Brain pericyte (primary cell): ENCODE results near the gene KLF6.

Experiments used
- DNase-seq: peaks from one replicate; pipeline ENCODE4 v3.0.0-alpha.2; 2012; ENCODE audit warnings: low read depth, low spot score

Gene KLF6

GRCh38 chr10:3774814-3775695, 10.0 kb downstream of the KLF6 start:
- no peak for DNase-seq

GRCh38 chr10:3774018-3774813, 10.8 kb downstream of the KLF6 start:
- no peak for DNase-seq

GRCh38 chr10:3773460-3774017, 11.5 kb downstream of the KLF6 start:
- DNase-seq: no peak

- DNase-seq: no peak
Measured at GRCh38 chr10:3772361-3773171, 12.4 kb downstream of the KLF6 start.

GRCh38 chr10:3770611-3771110, 14.3 kb downstream of the KLF6 start:
- no peak for DNase-seq

GRCh38 chr10:3769556-3769955, 15.5 kb downstream of the KLF6 start:
- no peak for DNase-seq

- no peak for DNase-seq
Measured at GRCh38 chr10:3766046-3766756, 18.8 kb downstream of the KLF6 start.

- no peak for DNase-seq
Measured at GRCh38 chr10:3765146-3765545, 19.9 kb downstream of the KLF6 start.

- no peak for DNase-seq
Measured at GRCh38 chr10:3764626-3765112, 20.3 kb downstream of the KLF6 start.

GRCh38 chr10:3763852-3764625, 21.0 kb downstream of the KLF6 start:
- DNase-seq: no peak

GRCh38 chr10:3763035-3763456, 22.0 kb downstream of the KLF6 start:
- DNase-seq: no peak

- DNase-seq: no peak
Measured at GRCh38 chr10:3762309-3762708, 22.7 kb downstream of the KLF6 start.

GRCh38 chr10:3761904-3762303, 23.1 kb downstream of the KLF6 start:
- no peak for DNase-seq

- no peak for DNase-seq
Measured at GRCh38 chr10:3761021-3761686, 23.9 kb downstream of the KLF6 start.

- no peak for DNase-seq
Measured at GRCh38 chr10:3760083-3760482, 24.9 kb downstream of the KLF6 start.

- DNase-seq: no peak
Measured at GRCh38 chr10:3759397-3759796, 25.6 kb downstream of the KLF6 start.

GRCh38 chr10:3758491-3758970, 26.5 kb downstream of the KLF6 start:
- no peak for DNase-seq

GRCh38 chr10:3757638-3758490, 27.1 kb downstream of the KLF6 start:
- DNase-seq: no peak
